ENCODE results near the gene BANF1. TPM values are rescaled to one million over a fixed set of nuclear protein-coding genes. Genes with fewer than 3 reads are reported as not detected.

Gene BANF1
- total and polyA plus RNA-seq, 2 of the 13 experiments (the other 11 are each of a cell fraction or from before 2014, with no cell fraction given): 40.5 to 86.5 TPM

GRCh38 chr11:66002648-66003225 lies 434 bp downstream of the BANF1 start (continued):
- no peak for TF ChIP-seq ZNF609 (CRISPR knock-in tag; IDR thresholded peaks at IDR 0.05; ENCODE audit: borderline replicate concordance)
- TF ChIP-seq HDAC6 (IDR thresholded peaks at IDR 0.05; ENCODE audit: low read depth, low read length): no peak
- no peak for TF ChIP-seq RXRA (CRISPR knock-in tag; IDR thresholded peaks at IDR 0.05)
- TF ChIP-seq ZBTB20 (CRISPR knock-in tag; IDR thresholded peaks at IDR 0.05; ENCODE audit: borderline replicate concordance, low read depth): no peak
- TF ChIP-seq LCORL (IDR thresholded peaks at IDR 0.05): no peak
- TF ChIP-seq LCORL (CRISPR knock-in tag; IDR thresholded peaks at IDR 0.05): no peak
- no peak for TF ChIP-seq ZBTB2 (CRISPR knock-in tag; IDR thresholded peaks at IDR 0.05; ENCODE audit: low read depth)
- TF ChIP-seq PHB2 (IDR thresholded peaks at IDR 0.05; ENCODE audit: partially characterized antibody): no peak
- no peak for TF ChIP-seq CSRNP2 (CRISPR knock-in tag; conservative IDR thresholded peaks at IDR 0.05; ENCODE audit: low read depth)
- TF ChIP-seq NCOA1 (CRISPR knock-in tag; IDR thresholded peaks at IDR 0.05): no peak
- TF ChIP-seq HMGXB3 (CRISPR knock-in tag; IDR thresholded peaks at IDR 0.05; ENCODE audit: borderline replicate concordance): no peak
- TF ChIP-seq E2F1 (CRISPR knock-in tag; IDR thresholded peaks at IDR 0.05): no peak
- TF ChIP-seq ZNF720 (CRISPR knock-in tag; IDR thresholded peaks at IDR 0.05): no peak
- no peak for TF ChIP-seq SIN3B (IDR thresholded peaks at IDR 0.05; ENCODE audit: low read length)
- TF ChIP-seq ZFP36L2 (CRISPR knock-in tag; IDR thresholded peaks at IDR 0.05): no peak
- no peak for TF ChIP-seq TEAD2 (CRISPR knock-in tag; IDR thresholded peaks at IDR 0.05)
- TF ChIP-seq ZC3H4 (CRISPR knock-in tag; IDR thresholded peaks at IDR 0.05; ENCODE audit: borderline replicate concordance): no peak

Data from HepG2 (cell line).